ENCODE measurements around the gene FBL.
"Not testable (repeated sequence)": the region's sequence is repeated elsewhere in the genome, so short reads cannot be mapped to it uniquely, and the experiment has no call there.

The FBL gene

GRCh38 chr19:39890755-39891551 lies 44.8 kb upstream of the FBL start:
- Histone ChIP-seq H3K4me1 (ENCODE audit: control insufficient read depth, low read length) (no peaks in the 10 kb centered on the region), H3K9me2 (replicated peaks; ENCODE audit: control insufficient read depth, low read length) (no peaks in the 10 kb centered on the region), H3K27ac (ENCODE audit: low read depth, low read length) (no peak overlapping the region), H3K4me3 (ENCODE audit: low read length) (no peak overlapping the region), H3K79me2 (ENCODE audit: control insufficient read depth, low read length) (no peaks in the 10 kb centered on the region), H3K4me2 (ENCODE audit: low read length) (no peak overlapping the region), H3K9me3 (ENCODE audit: control insufficient read depth, insufficient read depth, low read length) (no peaks in the 10 kb centered on the region), H4K20me1 (ENCODE audit: control insufficient read depth, insufficient read depth, low read depth, low read length) (no peaks in the 10 kb centered on the region), H3K36me3 (ENCODE audit: control insufficient read depth, low read length) (no peaks in the 10 kb centered on the region), H3F3A (ENCODE audit: control insufficient read depth, insufficient read depth) (no peaks in the 10 kb centered on the region), H3K27me3 (ENCODE audit: control insufficient read depth, low read length) (no peaks in the 10 kb centered on the region)
- TF ChIP-seq CTCF (IDR thresholded peaks at IDR 0.05; ENCODE audit: low read depth, low read length, poor library complexity, severe bottlenecking) (no peak), EZH2phosphoT487 (IDR thresholded peaks at IDR 0.05; ENCODE audit: borderline replicate concordance, low read length) (no peak)

GRCh38 chr19:39889872-39890754 lies 43.9 kb upstream of the FBL start:
- not testable (repeated sequence) for H3F3A ChIP-seq (ENCODE audit: control insufficient read depth, insufficient read depth); H3K4me1 ChIP-seq (ENCODE audit: control insufficient read depth, low read length); H3K4me3 ChIP-seq (ENCODE audit: low read length); H3K9me3 ChIP-seq (ENCODE audit: control insufficient read depth, insufficient read depth, low read length); H3K27me3 ChIP-seq (ENCODE audit: control insufficient read depth, low read length); H4K20me1 ChIP-seq (ENCODE audit: control insufficient read depth, insufficient read depth, low read depth, low read length); H3K9me2 ChIP-seq (replicated peaks; ENCODE audit: control insufficient read depth, low read length); H3K4me2 ChIP-seq (ENCODE audit: low read length); H3K79me2 ChIP-seq (ENCODE audit: control insufficient read depth, low read length); H3K27ac ChIP-seq (ENCODE audit: low read depth, low read length); H3K36me3 ChIP-seq (ENCODE audit: control insufficient read depth, low read length)

- H3K79me2 ChIP-seq (ENCODE audit: control insufficient read depth, low read length); H3K4me3 ChIP-seq (ENCODE audit: low read length); H3K36me3 ChIP-seq (ENCODE audit: control insufficient read depth, low read length); H3K27ac ChIP-seq (ENCODE audit: low read depth, low read length); H3F3A ChIP-seq (ENCODE audit: control insufficient read depth, insufficient read depth); H3K27me3 ChIP-seq (ENCODE audit: control insufficient read depth, low read length); H3K4me1 ChIP-seq (ENCODE audit: control insufficient read depth, low read length); H3K4me2 ChIP-seq (ENCODE audit: low read length); H3K9me3 ChIP-seq (ENCODE audit: control insufficient read depth, insufficient read depth, low read length); H3K9me2 ChIP-seq (replicated peaks; ENCODE audit: control insufficient read depth, low read length); H4K20me1 ChIP-seq (ENCODE audit: control insufficient read depth, insufficient read depth, low read depth, low read length): not testable (repeated sequence)
Observed at GRCh38 chr19:39887456-39887951, 41.3 kb upstream of the FBL start.

GRCh38 chr19:39885821-39886554 lies 39.8 kb upstream of the FBL start:
- not testable (repeated sequence) for H3K79me2 ChIP-seq (ENCODE audit: control insufficient read depth, low read length); H3K27me3 ChIP-seq (ENCODE audit: control insufficient read depth, low read length); H3K36me3 ChIP-seq (ENCODE audit: control insufficient read depth, low read length); H3F3A ChIP-seq (ENCODE audit: control insufficient read depth, insufficient read depth); H3K4me1 ChIP-seq (ENCODE audit: control insufficient read depth, low read length); H4K20me1 ChIP-seq (ENCODE audit: control insufficient read depth, insufficient read depth, low read depth, low read length); H3K4me2 ChIP-seq (ENCODE audit: low read length); H3K9me2 ChIP-seq (replicated peaks; ENCODE audit: control insufficient read depth, low read length); H3K4me3 ChIP-seq (ENCODE audit: low read length); H3K9me3 ChIP-seq (ENCODE audit: control insufficient read depth, insufficient read depth, low read length); H3K27ac ChIP-seq (ENCODE audit: low read depth, low read length)

GRCh38 chr19:39884721-39885120 lies 38.5 kb upstream of the FBL start:
- H3K4me3 ChIP-seq (ENCODE audit: low read length); H3K4me1 ChIP-seq (ENCODE audit: control insufficient read depth, low read length); H4K20me1 ChIP-seq (ENCODE audit: control insufficient read depth, insufficient read depth, low read depth, low read length); H3K79me2 ChIP-seq (ENCODE audit: control insufficient read depth, low read length); H3K27me3 ChIP-seq (ENCODE audit: control insufficient read depth, low read length); H3K36me3 ChIP-seq (ENCODE audit: control insufficient read depth, low read length); H3K9me2 ChIP-seq (replicated peaks; ENCODE audit: control insufficient read depth, low read length); H3K4me2 ChIP-seq (ENCODE audit: low read length); H3K27ac ChIP-seq (ENCODE audit: low read depth, low read length); H3K9me3 ChIP-seq (ENCODE audit: control insufficient read depth, insufficient read depth, low read length); H3F3A ChIP-seq (ENCODE audit: control insufficient read depth, insufficient read depth): not testable (repeated sequence)

- not testable (repeated sequence) for H3K9me3 ChIP-seq (ENCODE audit: control insufficient read depth, insufficient read depth, low read length); H3K9me2 ChIP-seq (replicated peaks; ENCODE audit: control insufficient read depth, low read length); H3K4me2 ChIP-seq (ENCODE audit: low read length); H3F3A ChIP-seq (ENCODE audit: control insufficient read depth, insufficient read depth); H3K27ac ChIP-seq (ENCODE audit: low read depth, low read length); H4K20me1 ChIP-seq (ENCODE audit: control insufficient read depth, insufficient read depth, low read depth, low read length); H3K79me2 ChIP-seq (ENCODE audit: control insufficient read depth, low read length); H3K4me3 ChIP-seq (ENCODE audit: low read length); H3K27me3 ChIP-seq (ENCODE audit: control insufficient read depth, low read length); H3K4me1 ChIP-seq (ENCODE audit: control insufficient read depth, low read length); H3K36me3 ChIP-seq (ENCODE audit: control insufficient read depth, low read length)
Observed at GRCh38 chr19:39882645-39883044, 36.5 kb upstream of the FBL start.
